D721Med (cell line): ENCODE results near the gene ZNF473.
A peak's percentile ranks its signal among the peaks of the same experiment; 100 is the strongest.
"Not testable (repeated sequence)": the region's sequence is repeated elsewhere in the genome, so short reads cannot be mapped to it uniquely, and the experiment has no call there.

ENCODE experiments used
- DNase-seq: peaks from one replicate; pipeline ENCODE4 v3.0.0; 2011; ENCODE audit warnings: low spot score; ENCODE audit not compliant: insufficient read length
- FAIRE-seq: peaks from 2 replicates; lab custom pipeline; 2011; peaks lifted over from hg19 to GRCh38; lab: Jason Lieb, UNC
- CTCF ChIP-seq: IDR thresholded peaks from 2 replicates; pipeline ENCODE4 v1.5.1; 2012; ENCODE audit warnings: mild to moderate bottlenecking, control low read depth; ENCODE audit not compliant: insufficient read depth; ENCODE audit errors: missing control alignments

Gene ZNF473

GRCh38 chr19:50090706-50091105, 64.9 kb downstream of the ZNF473 start:
- peak; percentile 2 for TF ChIP-seq CTCF
- FAIRE-seq, DNase-seq: not testable (repeated sequence)

DNA sequence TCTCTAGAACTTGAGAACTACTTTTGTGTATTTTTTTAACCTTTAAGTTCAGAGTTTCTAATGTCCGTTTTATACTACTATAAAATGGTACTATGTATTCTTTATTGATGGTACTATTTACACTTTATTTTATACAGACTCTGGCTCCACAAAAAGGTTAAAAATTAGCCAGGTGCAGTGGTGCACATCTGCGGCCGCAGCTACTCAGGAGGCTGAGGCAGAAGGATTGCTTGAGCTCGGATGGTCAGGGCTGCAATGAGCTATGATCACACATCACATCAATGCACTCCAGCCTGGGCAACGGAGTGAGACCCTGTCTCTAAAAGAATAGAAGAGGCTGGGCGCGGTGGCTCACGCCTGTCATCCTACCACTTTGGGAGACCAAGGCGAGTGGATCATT, 66.0 kb downstream of the ZNF473 start:
- not testable (repeated sequence) for FAIRE-seq, DNase-seq

DNA sequence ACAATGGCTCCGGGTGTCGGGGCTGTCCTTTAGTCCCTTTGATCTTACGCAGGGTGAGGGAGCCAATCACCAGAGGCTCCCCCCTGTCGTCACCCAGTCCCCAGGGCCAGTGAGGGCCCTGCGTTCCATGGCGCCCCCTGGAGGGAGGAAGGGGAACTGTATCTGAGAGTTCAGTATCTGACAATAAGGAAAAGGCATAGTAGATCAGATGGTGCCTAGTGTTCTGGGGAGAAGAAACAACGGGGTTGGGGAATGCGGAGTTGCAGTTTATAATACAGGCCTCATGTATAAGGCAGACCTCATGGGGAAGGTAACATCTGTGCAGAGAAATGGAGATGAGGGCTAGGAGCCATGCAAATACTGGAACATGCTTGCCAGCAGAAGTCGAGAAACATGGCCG, 66.8 kb downstream of the ZNF473 start:
- not testable (repeated sequence) for FAIRE-seq, DNase-seq

GRCh38 chr19:50097884-50098283, 72.1 kb downstream of the ZNF473 start:
- DNase-seq, FAIRE-seq: not testable (repeated sequence)

DNA sequence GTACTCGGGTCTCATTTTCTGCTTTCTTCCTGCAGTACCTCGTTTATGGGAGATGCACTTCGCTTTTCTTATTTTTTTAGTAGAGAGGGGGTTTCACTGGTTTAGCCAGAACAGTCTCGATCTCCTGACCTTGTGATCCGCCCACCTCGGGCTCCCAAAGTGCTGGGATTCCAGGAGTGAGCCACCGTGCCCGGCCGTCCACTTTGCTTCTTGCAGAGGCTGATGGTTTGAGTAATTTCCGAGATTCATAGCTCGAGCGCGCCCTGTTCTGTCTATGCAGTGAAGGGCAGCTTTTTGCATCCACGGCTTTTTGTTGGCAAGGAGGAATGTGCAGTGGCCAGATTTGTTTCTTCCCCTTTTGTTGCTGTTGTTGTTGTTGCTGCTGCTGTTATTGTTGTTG, 73.1 kb downstream of the ZNF473 start:
- not testable (repeated sequence) for DNase-seq, FAIRE-seq

DNA sequence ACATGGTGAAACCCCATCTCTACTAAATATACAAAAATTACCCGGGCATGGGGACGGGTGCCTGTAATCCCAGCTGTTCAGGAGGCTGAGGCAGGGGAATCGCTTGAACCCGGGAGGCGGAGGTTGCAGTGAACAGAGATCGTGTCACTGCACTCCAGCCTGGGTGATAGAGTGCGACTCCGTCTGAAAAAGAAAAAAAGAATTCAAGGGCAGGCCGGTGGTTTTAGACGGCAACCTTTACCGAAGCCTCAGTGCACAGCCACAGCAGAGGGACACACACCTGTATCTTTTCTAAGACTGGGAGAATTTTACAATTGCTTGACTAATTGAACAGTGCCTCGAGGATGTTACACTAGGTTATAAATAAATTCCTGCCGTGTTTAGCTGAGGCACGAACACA, 73.9 kb downstream of the ZNF473 start:
- not testable (repeated sequence) for FAIRE-seq

GRCh38 chr19:50100946-50101345, 75.1 kb downstream of the ZNF473 start:
- not testable (repeated sequence) for DNase-seq, FAIRE-seq

More for the DNA sequence above, 73.9 kb downstream of the ZNF473 start:
- not testable (repeated sequence) for DNase-seq
